PC-9 (cell line): ENCODE measurements around the gene GNL3. TPM values are rescaled to one million over a fixed set of nuclear protein-coding genes. Genes with fewer than 3 reads are reported as not detected.

ENCODE experiments used
- BruUV-seq: library from RNA; stranded (reverse); fragments of 400-500 nt; replicated peaks from 2 replicates; lab custom pipeline; 2021; lab: Mats Ljungman, UMichigan
- CTCF ChIA-PET: fragments of 300-600 bp; sonication (Branson Sonifier 250); formaldehyde crosslinking; loops from one replicate; lab custom pipeline; 2022; ENCODE audit warnings: antibody characterized with exemption; lab: Charles Lee
- POLR2A ChIA-PET: fragments of 300-600 bp; sonication (Branson Sonifier 250); formaldehyde crosslinking; loops from one replicate; lab custom pipeline; 2022; ENCODE audit warnings: antibody characterized with exemption; ENCODE audit not compliant: unreplicated experiment; lab: Charles Lee
- DNase-seq, 2 experiments: peaks; one replicate each; pipeline versions ENCODE4 v3.0.0 to v3.0.0-alpha.2; 2015 to 2022; ENCODE audit warnings: mixed read lengths in 1 of 2
- H2AFZ ChIP-seq: fragments of 200-600 bp; sonication (generic); 2 replicates; pipeline ENCODE4 v1.8.1; 2017; ENCODE audit warnings: antibody characterized with exemption
- H3F3A ChIP-seq: fragments of 200-600 bp; sonication (generic); 2 replicates; pipeline ENCODE4 v1.8.1; 2017; ENCODE audit warnings: antibody characterized with exemption, mild to moderate bottlenecking, low read depth; ENCODE audit not compliant: insufficient read depth
- H3K27ac ChIP-seq: fragments of 200-600 bp; sonication (generic); 2 replicates; pipeline ENCODE4 v1.6.1; 2016; ENCODE audit warnings: mixed run types
- H3K27me3 ChIP-seq: fragments of 200-600 bp; sonication (generic); 2 replicates; pipeline ENCODE4 v1.6.1; 2016; ENCODE audit warnings: low read depth, mixed run types; ENCODE audit not compliant: insufficient read depth
- H3K36me3 ChIP-seq: fragments of 200-600 bp; sonication (generic); 2 replicates; pipeline ENCODE4 v1.6.1; 2016; ENCODE audit warnings: low read depth, mixed run types
- H3K4me1 ChIP-seq: fragments of 200-600 bp; sonication (generic); replicated peaks from 2 replicates; pipeline ENCODE4 v1.6.1; 2016; ENCODE audit warnings: mixed run types; ENCODE audit not compliant: insufficient read depth
- H3K4me2 ChIP-seq: fragments of 200-600 bp; sonication (generic); 2 replicates; pipeline ENCODE4 v1.6.1; 2017; ENCODE audit warnings: mixed run types
- H3K4me3 ChIP-seq: fragments of 200-600 bp; sonication (generic); 2 replicates; pipeline ENCODE4 v1.6.1; 2016; ENCODE audit warnings: mixed run types
- H3K79me2 ChIP-seq: fragments of 200-600 bp; sonication (generic); 2 replicates; pipeline ENCODE4 v1.6.1; 2017; ENCODE audit warnings: low read depth, mixed run types
- H3K9me2 ChIP-seq: fragments of 200-600 bp; sonication (generic); 2 replicates; pipeline ENCODE4 v1.8.1; 2017; ENCODE audit warnings: mild to moderate bottlenecking; ENCODE audit not compliant: insufficient read depth
- H3K9me3 ChIP-seq: fragments of 200-600 bp; sonication (generic); 2 replicates; pipeline ENCODE4 v1.8.1; 2016; ENCODE audit warnings: low read depth; ENCODE audit not compliant: insufficient read depth
- H4K20me1 ChIP-seq: fragments of 200-600 bp; sonication (generic); 2 replicates; pipeline ENCODE4 v1.8.1; 2017; ENCODE audit not compliant: insufficient read depth
- EZH2 ChIP-seq: fragments of 200-600 bp; sonication (generic); IDR thresholded peaks from 2 replicates; pipeline ENCODE4 v1.8.0; 2017; ENCODE audit warnings: antibody characterized with exemption, low read depth
- intact Hi-C: fragments of 100-400 bp; cut with micrococcal nuclease; formaldehyde crosslinking; loops from one replicate; pipeline ENCODE4 v1.10.0; 2022; ENCODE audit not compliant: unreplicated experiment
- total RNA-seq: library from RNA; stranded (reverse); gene quantifications from 2 replicates; pipeline ENCODE4 v1.2.3, GENCODE V29; 2021
- TF ChIP-seq, protein P1 (sequence below): fragments of 200-600 bp; sonication (generic); conservative IDR thresholded peaks from 2 replicates; pipeline ENCODE4 v1.6.1; 2017; ENCODE audit warnings: mixed run types, antibody characterized with exemption, mild to moderate bottlenecking, moderate library complexity

The GNL3 gene
- total RNA-seq, 1 experiment from 2014 or later: 82.3 TPM

DNA sequence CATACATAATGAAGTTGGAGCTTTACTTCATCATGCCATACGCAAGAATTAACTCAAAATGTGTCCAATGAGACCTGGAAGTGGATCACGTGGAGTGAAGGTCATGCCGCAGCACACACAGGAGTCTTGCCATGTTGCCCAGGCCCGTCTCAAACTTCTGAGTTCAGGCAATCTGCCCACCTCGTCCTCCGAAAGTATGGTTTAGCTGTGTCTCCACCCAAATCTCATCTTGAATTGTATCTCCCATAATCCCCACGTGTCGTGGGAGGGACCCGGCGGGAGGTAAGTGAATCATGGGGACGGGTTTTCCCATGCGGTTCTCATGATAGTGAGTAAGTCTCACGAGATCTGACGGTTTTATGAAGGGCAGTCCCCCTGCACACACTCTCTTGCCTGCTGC lies 45.8 kb downstream of the GNL3 start:
- peaks cover 21% of the 10 kb centered on the region for H3K9me3 ChIP-seq
- no peak for DNase-seq
- peaks cover 39% of the 10 kb centered on the region for H3K36me3 ChIP-seq
- H3K27ac ChIP-seq: no peak overlapping the region
- no peaks in the 10 kb centered on the region for H4K20me1 ChIP-seq
- no peak overlapping the region for H3K4me2 ChIP-seq
- no peaks in the 10 kb centered on the region for H3K27me3 ChIP-seq
- POLR2A ChIA-PET: no interaction called here
- no peaks in the 10 kb centered on the region for H3F3A ChIP-seq
- intact Hi-C loops: no loop called here
- no peaks in the 10 kb centered on the region for H3K9me2 ChIP-seq
- no peaks in the 10 kb centered on the region for H3K4me1 ChIP-seq
- H3K79me2 ChIP-seq: no peaks in the 10 kb centered on the region
- no peak overlapping the region for H2AFZ ChIP-seq
- BruUV-seq: no TSS peak
- no peak overlapping the region for H3K4me3 ChIP-seq
- CTCF ChIA-PET: no interaction called here
- TF ChIP-seq EZH2: no peak
- TF ChIP-seq, protein P1, sequence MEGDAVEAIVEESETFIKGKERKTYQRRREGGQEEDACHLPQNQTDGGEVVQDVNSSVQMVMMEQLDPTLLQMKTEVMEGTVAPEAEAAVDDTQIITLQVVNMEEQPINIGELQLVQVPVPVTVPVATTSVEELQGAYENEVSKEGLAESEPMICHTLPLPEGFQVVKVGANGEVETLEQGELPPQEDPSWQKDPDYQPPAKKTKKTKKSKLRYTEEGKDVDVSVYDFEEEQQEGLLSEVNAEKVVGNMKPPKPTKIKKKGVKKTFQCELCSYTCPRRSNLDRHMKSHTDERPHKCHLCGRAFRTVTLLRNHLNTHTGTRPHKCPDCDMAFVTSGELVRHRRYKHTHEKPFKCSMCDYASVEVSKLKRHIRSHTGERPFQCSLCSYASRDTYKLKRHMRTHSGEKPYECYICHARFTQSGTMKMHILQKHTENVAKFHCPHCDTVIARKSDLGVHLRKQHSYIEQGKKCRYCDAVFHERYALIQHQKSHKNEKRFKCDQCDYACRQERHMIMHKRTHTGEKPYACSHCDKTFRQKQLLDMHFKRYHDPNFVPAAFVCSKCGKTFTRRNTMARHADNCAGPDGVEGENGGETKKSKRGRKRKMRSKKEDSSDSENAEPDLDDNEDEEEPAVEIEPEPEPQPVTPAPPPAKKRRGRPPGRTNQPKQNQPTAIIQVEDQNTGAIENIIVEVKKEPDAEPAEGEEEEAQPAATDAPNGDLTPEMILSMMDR: no peak

DNA sequence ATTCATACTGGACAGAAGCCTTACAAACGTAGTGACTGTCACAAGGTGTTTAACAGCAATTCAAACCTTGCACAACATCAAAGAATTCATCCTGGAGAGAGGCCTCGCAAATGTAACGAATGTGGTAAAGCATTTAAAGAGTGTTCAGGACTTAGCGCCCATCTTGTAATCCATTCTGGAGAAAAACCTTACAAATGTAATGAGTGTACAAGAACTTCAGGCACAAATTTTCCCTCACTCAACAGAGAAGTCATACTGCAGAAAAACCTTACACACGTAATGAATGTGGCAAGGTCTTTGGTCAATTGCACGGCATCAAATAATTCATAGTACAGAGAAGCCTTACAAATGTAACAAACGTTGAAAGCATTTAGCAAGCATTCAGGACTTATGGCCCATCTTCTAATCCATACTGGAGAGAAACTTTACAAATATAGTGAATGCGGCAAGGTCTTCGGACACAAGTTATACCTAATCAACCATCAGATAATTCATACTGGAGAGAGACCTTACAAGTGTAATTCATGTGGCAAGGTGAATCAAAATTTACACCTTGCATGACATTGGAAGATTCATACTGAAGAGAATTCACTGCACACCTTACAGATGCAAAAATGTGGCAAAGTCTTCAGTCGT lies 47.5 kb downstream of the GNL3 start:
- Histone ChIP-seq H3K27me3 (no peaks in the 10 kb centered on the region), H2AFZ (no peak overlapping the region), H3K4me2 (no peak overlapping the region), H3K36me3 (peaks cover 30% of the 10 kb centered on the region), H3K79me2 (no peaks in the 10 kb centered on the region), H3K27ac (no peak overlapping the region), H3K4me1 (no peaks in the 10 kb centered on the region), H3K4me3 (no peak overlapping the region), H3F3A (no peaks in the 10 kb centered on the region), H3K9me3 (peaks cover 10% of the 10 kb centered on the region), H4K20me1 (no peaks in the 10 kb centered on the region), H3K9me2 (no peaks in the 10 kb centered on the region)
- no peak for DNase-seq
- TF ChIP-seq, protein P1: no peak
- no peak for TF ChIP-seq EZH2
- no TSS peak for BruUV-seq
- CTCF ChIA-PET: no interaction called here
- POLR2A ChIA-PET: no interaction called here
- intact Hi-C loops: no loop called here

DNA sequence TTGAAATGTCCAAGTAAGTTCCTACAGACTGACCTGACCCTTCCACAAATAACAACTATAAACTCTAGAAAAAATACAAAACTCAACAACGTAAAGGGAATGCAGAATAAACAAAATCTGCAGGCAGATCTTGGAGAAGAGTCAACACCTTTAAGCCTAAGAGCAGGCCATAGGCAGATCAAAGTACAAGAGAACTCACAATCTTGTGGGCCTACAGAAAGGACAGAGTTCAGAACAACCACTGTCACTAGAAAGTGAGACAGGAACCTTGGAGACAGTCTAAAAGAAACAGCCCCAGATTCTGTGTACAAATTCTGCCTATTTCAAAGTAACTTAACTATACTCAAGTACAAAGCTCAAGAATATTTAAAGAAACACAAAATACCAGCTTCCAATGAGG lies 53.9 kb downstream of the GNL3 start:
- Histone ChIP-seq H3K9me2 (no peaks in the 10 kb centered on the region), H3K9me3 (no peaks in the 10 kb centered on the region), H2AFZ (no peak overlapping the region), H3K4me2 (no peak overlapping the region), H3F3A (no peaks in the 10 kb centered on the region), H4K20me1 (no peaks in the 10 kb centered on the region), H3K27ac (no peak overlapping the region), H3K4me3 (no peak overlapping the region), H3K27me3 (no peaks in the 10 kb centered on the region), H3K36me3 (peaks cover 12% of the 10 kb centered on the region), H3K4me1 (no peaks in the 10 kb centered on the region), H3K79me2 (no peaks in the 10 kb centered on the region)
- no peak for DNase-seq
- intact Hi-C loops: loop anchor here (5.0 kb wide), 1 partner anchor 193 kb away; no protein-coding TSS in a partner anchor
- POLR2A ChIA-PET: no interaction called here
- CTCF ChIA-PET: no interaction called here
- TF ChIP-seq, protein P1: no peak
- TF ChIP-seq EZH2: no peak
- no TSS peak for BruUV-seq
